Glutamatergic neuron (in vitro differentiated cells): ENCODE measurements around the gene TTC39C. TPM values are rescaled to one million over a fixed set of nuclear protein-coding genes. Genes with fewer than 3 reads are reported as not detected.

Experiments used
- DNase-seq: peaks from one replicate; pipeline ENCODE4 v3.0.0; 2022
- H3K27ac Mint-ChIP-seq: one replicate; pipeline ENCODE4 v1.8.0; 2020; ENCODE audit warnings: mild to moderate bottlenecking, mixed read lengths, inconsistent platforms; ENCODE audit not compliant: unreplicated experiment
- H3K27me3 Mint-ChIP-seq: one replicate; pipeline ENCODE4 v1.8.0; 2020; ENCODE audit warnings: mild to moderate bottlenecking, moderate library complexity, mixed read lengths, inconsistent platforms; ENCODE audit not compliant: unreplicated experiment
- H3K36me3 Mint-ChIP-seq: one replicate; pipeline ENCODE4 v1.8.0; 2020; ENCODE audit warnings: mild to moderate bottlenecking, mixed read lengths, inconsistent platforms; ENCODE audit not compliant: unreplicated experiment
- H3K4me1 Mint-ChIP-seq: one replicate; pipeline ENCODE4 v1.8.0; 2020; ENCODE audit warnings: mild to moderate bottlenecking, low read depth, mixed read lengths, inconsistent platforms; ENCODE audit not compliant: unreplicated experiment
- H3K4me3 Mint-ChIP-seq: one replicate; pipeline ENCODE4 v1.8.0; 2020; ENCODE audit warnings: mild to moderate bottlenecking, mixed read lengths, inconsistent platforms; ENCODE audit not compliant: unreplicated experiment
- H3K9me3 Mint-ChIP-seq: one replicate; pipeline ENCODE4 v1.8.0; 2020; ENCODE audit warnings: mild to moderate bottlenecking, moderate library complexity, mixed read lengths, inconsistent platforms; ENCODE audit not compliant: unreplicated experiment
- total RNA-seq: library from RNA; stranded (reverse); fragmentation: NEBNext Ultra II Directional; extraction: Animal tissue kit (Norgen Biotek cat#: 25700); gene quantifications from one replicate; pipeline ENCODE4 v1.2.1, GENCODE V29; 2021; ENCODE audit not compliant: unreplicated experiment
- TF ChIP-seq, protein P1 (sequence below): fragments of 200-600 bp; sonication (generic); IDR thresholded peaks from one replicate; pipeline ENCODE4 v1.5.0; 2021; ENCODE audit not compliant: partially characterized antibody, unreplicated experiment

The TTC39C gene
- total RNA-seq, 1 donor from 2014 or later: 29.2 TPM

DNA sequence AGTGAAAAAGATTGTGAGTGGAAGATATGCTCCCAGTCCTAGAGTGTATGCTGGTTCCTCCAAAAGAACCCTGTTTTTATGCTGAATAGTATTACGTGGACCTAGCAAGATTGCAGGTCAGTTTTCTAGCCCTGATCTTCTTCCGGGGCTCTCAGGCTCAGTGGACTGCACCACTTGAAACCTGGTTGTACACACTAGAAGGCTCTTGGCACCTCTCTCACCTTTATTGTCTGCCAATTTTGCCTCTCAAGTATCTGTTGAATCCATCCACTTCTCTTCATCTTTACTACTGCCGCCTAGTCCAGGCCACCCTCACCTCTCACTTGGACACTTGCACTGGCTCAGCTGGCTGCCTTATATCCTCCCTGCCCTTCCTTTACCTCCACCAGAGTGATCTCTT, 16.8 kb downstream of the TTC39C start:
- Mint-ChIP-seq H3K36me3 (no peaks in the 10 kb centered on the region), H3K4me1 (peaks cover 11% of the 10 kb centered on the region), H3K4me3 (no peak overlapping the region), H3K27me3 (peaks cover 2% of the 10 kb centered on the region), H3K27ac (no peak overlapping the region), H3K9me3 (no peaks in the 10 kb centered on the region)
- no peak for DNase-seq
- TF ChIP-seq, protein P1, sequence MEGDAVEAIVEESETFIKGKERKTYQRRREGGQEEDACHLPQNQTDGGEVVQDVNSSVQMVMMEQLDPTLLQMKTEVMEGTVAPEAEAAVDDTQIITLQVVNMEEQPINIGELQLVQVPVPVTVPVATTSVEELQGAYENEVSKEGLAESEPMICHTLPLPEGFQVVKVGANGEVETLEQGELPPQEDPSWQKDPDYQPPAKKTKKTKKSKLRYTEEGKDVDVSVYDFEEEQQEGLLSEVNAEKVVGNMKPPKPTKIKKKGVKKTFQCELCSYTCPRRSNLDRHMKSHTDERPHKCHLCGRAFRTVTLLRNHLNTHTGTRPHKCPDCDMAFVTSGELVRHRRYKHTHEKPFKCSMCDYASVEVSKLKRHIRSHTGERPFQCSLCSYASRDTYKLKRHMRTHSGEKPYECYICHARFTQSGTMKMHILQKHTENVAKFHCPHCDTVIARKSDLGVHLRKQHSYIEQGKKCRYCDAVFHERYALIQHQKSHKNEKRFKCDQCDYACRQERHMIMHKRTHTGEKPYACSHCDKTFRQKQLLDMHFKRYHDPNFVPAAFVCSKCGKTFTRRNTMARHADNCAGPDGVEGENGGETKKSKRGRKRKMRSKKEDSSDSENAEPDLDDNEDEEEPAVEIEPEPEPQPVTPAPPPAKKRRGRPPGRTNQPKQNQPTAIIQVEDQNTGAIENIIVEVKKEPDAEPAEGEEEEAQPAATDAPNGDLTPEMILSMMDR: no peak

DNA sequence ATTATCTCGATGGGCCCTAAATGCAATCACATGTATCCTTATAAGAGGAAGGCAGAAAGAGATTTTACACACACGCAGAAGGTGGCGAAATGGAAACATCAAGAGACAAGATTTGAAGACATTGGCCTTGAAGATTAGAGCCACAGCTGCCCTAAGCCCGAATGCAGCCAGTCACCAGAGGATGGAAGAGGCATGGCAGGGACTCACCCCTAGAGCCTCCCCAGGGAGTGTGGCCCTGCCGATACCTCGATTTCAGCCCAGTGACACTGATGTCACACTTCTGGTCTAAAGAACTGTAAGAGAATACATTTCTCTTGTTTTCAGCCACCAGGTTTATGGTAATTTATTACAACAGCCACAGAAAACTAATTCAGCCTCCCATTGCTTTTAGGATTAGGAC, 17.4 kb downstream of the TTC39C start:
- no peaks in the 10 kb centered on the region for H3K9me3 Mint-ChIP-seq

DNA sequence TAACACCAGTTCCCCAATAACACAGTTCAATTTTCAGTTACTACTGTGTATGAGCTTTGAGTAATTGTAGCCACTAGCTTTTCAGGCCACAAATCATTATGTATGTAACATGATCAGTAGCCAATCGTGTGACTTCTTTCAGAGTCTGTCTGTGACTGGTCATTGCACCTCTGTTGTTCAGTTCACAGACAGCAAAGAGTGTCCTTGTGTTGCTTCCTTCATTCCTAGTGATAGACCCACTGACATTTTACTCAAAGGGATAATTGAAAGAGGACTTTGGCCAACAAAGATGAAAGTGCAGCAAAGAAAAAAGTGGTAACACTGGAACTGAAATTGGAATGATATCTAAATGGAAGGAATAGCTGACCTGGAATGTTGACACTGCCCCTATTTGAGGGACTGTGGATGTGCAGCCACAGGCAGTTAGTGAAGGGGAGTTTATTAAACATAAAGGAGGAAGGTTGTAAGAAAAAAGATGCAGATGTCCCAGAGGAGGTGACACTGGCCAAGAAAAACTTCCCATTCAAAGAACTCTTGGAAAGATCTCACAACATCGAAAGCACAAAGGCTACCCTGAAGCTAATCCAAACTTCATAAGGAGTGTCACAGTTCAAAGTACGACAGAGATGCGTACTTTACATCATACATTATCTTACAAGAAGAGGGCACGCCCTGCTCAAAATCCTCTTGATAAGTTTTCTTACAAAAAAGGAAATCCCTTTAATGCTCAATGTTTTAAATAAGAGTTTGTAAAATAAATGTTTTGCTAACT, 19.3 kb downstream of the TTC39C start:
- Mint-ChIP-seq H3K4me1 (peaks cover 11% of the 10 kb centered on the region), H3K27ac (no peak overlapping the region), H3K9me3 (no peaks in the 10 kb centered on the region), H3K4me3 (no peak overlapping the region), H3K36me3 (peaks cover 3% of the 10 kb centered on the region), H3K27me3 (peaks cover 2% of the 10 kb centered on the region)
- TF ChIP-seq, protein P1: no peak
- no peak for DNase-seq

More for the DNA sequence above, 17.4 kb downstream of the TTC39C start:
- Mint-ChIP-seq H3K4me1 (peaks cover 11% of the 10 kb centered on the region), H3K36me3 (no peaks in the 10 kb centered on the region), H3K27ac (no peak overlapping the region), H3K27me3 (peaks cover 2% of the 10 kb centered on the region), H3K4me3 (no peak overlapping the region)
- DNase-seq: no peak
- TF ChIP-seq, protein P1: no peak

DNA sequence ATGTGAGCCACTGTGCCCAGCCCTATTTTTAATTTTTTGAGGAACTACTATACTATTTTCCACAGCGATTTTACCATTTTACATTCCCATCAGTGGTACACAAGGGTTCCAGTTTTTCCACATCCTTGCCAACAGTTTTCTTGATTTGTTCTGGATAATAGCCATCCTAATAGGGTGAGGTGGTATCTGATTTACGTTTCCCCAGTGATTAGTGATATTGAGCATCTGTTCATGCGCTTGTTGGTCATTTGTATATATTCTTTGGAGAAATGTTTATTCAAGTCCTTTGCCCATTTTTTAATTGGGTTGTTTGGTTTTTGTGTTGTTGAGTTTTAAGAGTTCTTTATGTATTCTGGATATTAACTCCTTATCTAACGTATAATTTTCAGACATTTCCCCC, 20.8 kb downstream of the TTC39C start:
- Mint-ChIP-seq H3K4me1 (peaks cover 17% of the 10 kb centered on the region), H3K27me3 (peaks cover 2% of the 10 kb centered on the region), H3K27ac (no peak overlapping the region), H3K36me3 (peaks cover 3% of the 10 kb centered on the region), H3K9me3 (peaks cover 4% of the 10 kb centered on the region), H3K4me3 (no peak overlapping the region)
- DNase-seq: no peak
- TF ChIP-seq, protein P1: no peak

DNA sequence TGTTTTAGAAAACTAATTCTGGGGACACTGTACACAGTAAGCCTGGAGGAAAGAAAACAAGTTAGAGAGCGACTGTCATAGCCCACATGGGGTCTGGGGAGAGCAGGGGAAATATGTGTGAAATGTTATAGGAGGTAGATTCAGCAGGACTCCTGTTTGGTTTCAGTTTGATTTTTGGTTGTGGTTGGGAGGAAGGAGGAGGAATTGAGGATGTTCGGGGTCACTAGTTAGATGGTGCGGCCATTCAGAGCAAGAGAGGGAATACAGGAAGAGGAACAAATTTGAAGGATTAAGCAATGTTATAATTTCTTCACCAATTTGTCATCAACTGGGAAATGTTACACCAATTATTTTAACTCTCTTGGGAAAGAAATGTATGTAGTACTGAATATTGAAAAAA, 25.1 kb downstream of the TTC39C start:
- peaks cover 9% of the 10 kb centered on the region for H3K36me3 Mint-ChIP-seq
- peaks cover 9% of the 10 kb centered on the region for H3K9me3 Mint-ChIP-seq

More for the DNA sequence above, 25.1 kb downstream of the TTC39C start:
- no peak for DNase-seq
- H3K27ac Mint-ChIP-seq: no peak overlapping the region
- peaks cover 28% of the 10 kb centered on the region for H3K4me1 Mint-ChIP-seq
- no peak overlapping the region for H3K4me3 Mint-ChIP-seq
- TF ChIP-seq, protein P1: no peak
- H3K27me3 Mint-ChIP-seq: peaks cover 2% of the 10 kb centered on the region
